Measurements from ENCODE around the gene SLC22A16. TPM values are rescaled to one million over a fixed set of nuclear protein-coding genes. Genes with fewer than 3 reads are reported as not detected.

Gene SLC22A16
- total RNA-seq, 2 experiments from 2014 or later: not detected

DNA sequence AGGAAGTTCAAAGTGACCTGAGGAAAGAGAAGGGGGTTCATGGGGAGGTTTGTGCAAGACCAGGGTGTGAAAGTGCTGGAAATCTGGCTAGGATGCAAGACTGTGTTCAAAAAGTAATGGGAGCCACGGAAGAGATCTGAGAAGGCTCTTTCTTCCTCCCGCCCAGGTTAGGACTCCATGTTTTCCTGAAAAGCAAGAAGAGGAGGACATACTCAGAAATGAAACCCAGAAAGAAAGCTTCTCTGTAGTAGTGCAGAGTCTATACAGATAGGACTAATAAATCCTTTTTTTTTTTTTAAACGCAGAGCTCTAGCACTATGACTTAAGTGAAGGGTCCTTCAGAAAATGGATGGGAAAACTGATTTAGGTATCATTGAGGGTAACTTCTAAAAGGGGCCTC, 57.8 kb downstream of the SLC22A16 start:
- POLR2A ChIA-PET: no interaction called here
- H3K27ac ChIP-seq (ENCODE audit: low read depth in 1 of 2, low read length in 2 of 2): no peak overlapping the region
- H3K4me3 Mint-ChIP-seq: no peak overlapping the region
- peaks cover 5% of the 10 kb centered on the region for H3K9me3 Mint-ChIP-seq
- H3K4me3 ChIP-seq (ENCODE audit: low read length): no peak overlapping the region
- H3K27me3 ChIP-seq (ENCODE audit: control insufficient read depth in 1 of 2, insufficient read depth in 2 of 2, low read length in 2 of 2): peaks cover 0 to 6% of the 10 kb centered on the region in 2 experiments
- intact Hi-C loops (cut with DNase I, micrococcal nuclease): no loop called here
- TF ChIP-seq, protein P1, sequence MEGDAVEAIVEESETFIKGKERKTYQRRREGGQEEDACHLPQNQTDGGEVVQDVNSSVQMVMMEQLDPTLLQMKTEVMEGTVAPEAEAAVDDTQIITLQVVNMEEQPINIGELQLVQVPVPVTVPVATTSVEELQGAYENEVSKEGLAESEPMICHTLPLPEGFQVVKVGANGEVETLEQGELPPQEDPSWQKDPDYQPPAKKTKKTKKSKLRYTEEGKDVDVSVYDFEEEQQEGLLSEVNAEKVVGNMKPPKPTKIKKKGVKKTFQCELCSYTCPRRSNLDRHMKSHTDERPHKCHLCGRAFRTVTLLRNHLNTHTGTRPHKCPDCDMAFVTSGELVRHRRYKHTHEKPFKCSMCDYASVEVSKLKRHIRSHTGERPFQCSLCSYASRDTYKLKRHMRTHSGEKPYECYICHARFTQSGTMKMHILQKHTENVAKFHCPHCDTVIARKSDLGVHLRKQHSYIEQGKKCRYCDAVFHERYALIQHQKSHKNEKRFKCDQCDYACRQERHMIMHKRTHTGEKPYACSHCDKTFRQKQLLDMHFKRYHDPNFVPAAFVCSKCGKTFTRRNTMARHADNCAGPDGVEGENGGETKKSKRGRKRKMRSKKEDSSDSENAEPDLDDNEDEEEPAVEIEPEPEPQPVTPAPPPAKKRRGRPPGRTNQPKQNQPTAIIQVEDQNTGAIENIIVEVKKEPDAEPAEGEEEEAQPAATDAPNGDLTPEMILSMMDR (IDR thresholded peaks at IDR 0.05): no peak
- H3K36me3 ChIP-seq (ENCODE audit: insufficient read depth, low read length): no peaks in the 10 kb centered on the region
- peaks cover 0 to 4% of the 10 kb centered on the region in 2 experiments for H3K9me3 ChIP-seq (ENCODE audit: control insufficient read depth in 1 of 2, insufficient read depth in 1 of 2, low read length in 2 of 2)
- H3K4me1 ChIP-seq (ENCODE audit: insufficient read depth, low read length): no peaks in the 10 kb centered on the region
- H3K27me3 Mint-ChIP-seq: peaks cover 48% of the 10 kb centered on the region
- no peak for DNase-seq
- no peaks in the 10 kb centered on the region for H3K36me3 Mint-ChIP-seq (ENCODE audit: low read depth)
- H3K4me1 Mint-ChIP-seq (ENCODE audit: low read depth): no peaks in the 10 kb centered on the region
- H3K27ac Mint-ChIP-seq: no peak overlapping the region
- ATAC-seq (ENCODE audit: poor library complexity): no peak
- CTCF ChIA-PET: no interaction called here

DNA sequence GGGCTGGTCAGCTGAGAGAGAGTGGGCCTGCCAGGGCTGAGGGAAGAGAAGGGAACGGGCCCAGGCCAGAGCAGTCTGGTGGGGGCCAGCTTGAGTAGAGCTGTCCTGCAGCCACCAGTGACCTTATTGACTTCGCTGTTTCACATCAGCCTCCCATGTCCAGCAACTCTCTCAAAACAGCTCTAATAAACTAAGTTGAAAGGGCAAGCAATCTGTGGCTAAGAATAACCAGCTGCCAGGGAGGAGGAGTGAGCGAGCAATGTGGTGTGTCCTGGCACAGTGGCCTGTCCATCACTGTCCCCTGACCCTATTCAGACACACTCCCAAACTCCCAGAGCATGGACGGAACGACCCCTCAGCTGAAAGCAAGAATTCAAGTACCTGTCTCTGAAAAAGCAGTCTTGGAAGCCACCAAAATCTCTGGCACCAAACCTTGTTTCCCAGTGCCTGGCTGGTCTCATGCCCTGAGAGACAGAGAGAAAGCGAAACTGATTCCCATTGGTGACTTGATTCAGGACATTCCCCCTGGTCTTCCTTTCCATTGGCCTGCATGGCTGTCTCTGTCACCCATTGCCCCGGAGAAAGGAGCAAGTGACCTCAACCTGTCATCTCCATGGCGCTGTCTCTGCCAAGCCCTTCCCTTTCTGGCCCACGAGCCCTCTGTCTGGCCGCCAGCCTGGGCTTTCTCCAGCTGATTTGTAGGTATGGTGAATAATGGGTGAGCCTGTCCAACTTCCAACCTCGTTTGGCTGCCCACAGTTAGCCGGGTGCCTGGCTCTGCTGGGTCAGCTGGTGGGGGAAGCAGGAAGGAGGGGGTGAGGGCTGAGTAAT, 61.1 kb downstream of the SLC22A16 start, which contains the start of gene DDO:
Gene DDO, minus strand, starts transcription at position 490 of the 831 bp plus-strand sequence. CDS start 2,113 bp downstream, outside the sequence.
- Histone ChIP-seq H3K4me1 (ENCODE audit: insufficient read depth, low read length) (no peaks in the 10 kb centered on the region), H3K36me3 (ENCODE audit: insufficient read depth, low read length) (no peaks in the 10 kb centered on the region), H3K27ac (ENCODE audit: low read depth in 1 of 2, low read length in 2 of 2) (no peak within 1 kb of the TSS), H3K27me3 (ENCODE audit: control insufficient read depth in 1 of 2, insufficient read depth in 2 of 2, low read length in 2 of 2) (peaks cover 4 to 6% of the 10 kb centered on the region in 2 experiments), H3K4me3 (ENCODE audit: low read length) (no peak within 1 kb of the TSS), H3K9me3 (ENCODE audit: control insufficient read depth in 1 of 2, insufficient read depth in 1 of 2, low read length in 2 of 2) (no peaks in the 10 kb centered on the region)
- Mint-ChIP-seq H3K4me3 (no peak within 1 kb of the TSS), H3K9me3 (no peaks in the 10 kb centered on the region), H3K36me3 (ENCODE audit: low read depth) (no peaks in the 10 kb centered on the region), H3K4me1 (ENCODE audit: low read depth) (no peaks in the 10 kb centered on the region), H3K27me3 (peaks cover 26% of the 10 kb centered on the region), H3K27ac (no peak within 1 kb of the TSS)
- intact Hi-C loops (cut with DNase I, micrococcal nuclease): no loop called here
- ATAC-seq (ENCODE audit: poor library complexity) (no peak), DNase-seq (peak in 3 of 14 experiments; percentile 12 to 39 (median 13))
- POLR2A ChIA-PET: no interaction called here
- CTCF ChIA-PET: no interaction called here
- TF ChIP-seq, protein P1 (IDR thresholded peaks at IDR 0.05): no peak

DNA sequence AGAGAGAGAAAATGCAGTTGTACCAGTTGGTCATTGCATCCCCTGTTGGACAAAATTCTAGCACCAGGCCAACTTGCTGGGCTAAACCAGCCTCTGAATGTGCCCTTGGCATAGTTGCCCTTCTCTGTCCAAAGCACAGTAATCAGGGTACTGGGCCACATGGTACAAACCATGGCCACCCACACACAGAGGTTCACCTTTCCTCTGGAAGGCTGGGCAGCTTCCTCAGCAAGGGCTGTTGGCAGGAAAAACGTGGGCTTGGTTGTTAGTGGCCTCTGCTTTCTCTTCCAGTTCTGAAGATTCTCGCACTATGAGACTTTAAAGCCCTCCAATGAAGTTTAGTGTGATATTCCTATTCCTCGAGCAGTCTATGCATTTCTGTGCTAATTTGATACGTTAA, 61.7 kb downstream of the SLC22A16 start:
- peaks cover 3 to 4% of the 10 kb centered on the region in 2 experiments for H3K27me3 ChIP-seq (ENCODE audit: control insufficient read depth in 1 of 2, insufficient read depth in 2 of 2, low read length in 2 of 2)
- ATAC-seq (ENCODE audit: poor library complexity) (no peak), DNase-seq (no peak)
- intact Hi-C loops (cut with DNase I, micrococcal nuclease): no loop called here
- Mint-ChIP-seq H3K36me3 (ENCODE audit: low read depth) (no peaks in the 10 kb centered on the region), H3K4me1 (ENCODE audit: low read depth) (no peaks in the 10 kb centered on the region), H3K9me3 (no peaks in the 10 kb centered on the region), H3K27ac (no peak overlapping the region), H3K27me3 (peaks cover 20% of the 10 kb centered on the region), H3K4me3 (no peak overlapping the region)
- ChIA-PET POLR2A (no interaction called here), CTCF (no interaction called here)
- no peaks in the 10 kb centered on the region for H3K36me3 ChIP-seq (ENCODE audit: insufficient read depth, low read length)
- H3K4me3 ChIP-seq (ENCODE audit: low read length): no peak overlapping the region
- no peaks in the 10 kb centered on the region for H3K4me1 ChIP-seq (ENCODE audit: insufficient read depth, low read length)
- TF ChIP-seq, protein P1 (IDR thresholded peaks at IDR 0.05): no peak
- H3K27ac ChIP-seq (ENCODE audit: low read depth in 1 of 2, low read length in 2 of 2): no peak overlapping the region
- no peaks in the 10 kb centered on the region for H3K9me3 ChIP-seq (ENCODE audit: control insufficient read depth in 1 of 2, insufficient read depth in 1 of 2, low read length in 2 of 2)
